Naive thymus-derived CD8-positive, alpha-beta T cell (primary cell): Measurements from ENCODE around the gene WNT2B. TPM values are rescaled to one million over a fixed set of nuclear protein-coding genes. Genes with fewer than 3 reads are reported as not detected.

ENCODE experiments used
- ATAC-seq, 2 donors: fragments of 150-1000 bp; cut with Tn5 transposase in 1 of 2; sonication (Bioruptor Pico), chemical (Tn5 transposase) in 1 of 2; 1 replicate in 1 of 2; 2 replicates in 1 of 2; pipeline ENCODE4 v1.10.0; 2021; ENCODE audit warnings: mild to moderate bottlenecking in 2 of 2, moderate library complexity in 2 of 2
- POLR2A ChIA-PET: fragments of 350-600 bp; sonication (Branson Sonifier 250); formaldehyde crosslinking; loops from one replicate; lab custom pipeline; 2021; ENCODE audit warnings: antibody characterized with exemption; lab: Charles Lee
- DNase-seq, 10 donors: peaks; one replicate each; pipeline versions ENCODE4 v3.0.0 to v3.0.0-alpha.2; 2020 to 2022
- H3K27ac Mint-ChIP-seq, 10 donors: one replicate each; pipeline ENCODE4 v1.8.0; 2020 to 2022; ENCODE audit warnings: mild to moderate bottlenecking in 10 of 10, mixed read lengths in 10 of 10, moderate library complexity in 4 of 10, inconsistent platforms in 1 of 10
- H3K27me3 Mint-ChIP-seq, 5 donors: one replicate each; pipeline ENCODE4 v1.8.0; 2021 to 2022; ENCODE audit warnings: mixed read lengths in 5 of 5
- H3K36me3 Mint-ChIP-seq, 3 donors: one replicate each; pipeline ENCODE4 v1.8.0; 2020 to 2022; ENCODE audit warnings: mixed read lengths in 3 of 3, mild to moderate bottlenecking in 2 of 3, inconsistent platforms in 1 of 3
- H3K4me1 Mint-ChIP-seq, 4 donors: one replicate each; pipeline ENCODE4 v1.8.0; 2021 to 2022; ENCODE audit warnings: mixed read lengths in 4 of 4
- H3K4me3 Mint-ChIP-seq, 10 donors: one replicate each; pipeline ENCODE4 v1.8.0; 2020 to 2022; ENCODE audit warnings: mild to moderate bottlenecking in 10 of 10, mixed read lengths in 10 of 10, moderate library complexity in 6 of 10, inconsistent platforms in 1 of 10
- H3K9me3 Mint-ChIP-seq, 9 donors: one replicate each; pipeline ENCODE4 v1.8.0; 2020 to 2022; ENCODE audit warnings: mixed read lengths in 9 of 9, mild to moderate bottlenecking in 3 of 9, inconsistent platforms in 1 of 9, moderate library complexity in 1 of 9
- microRNA-seq: library from miRNA; unstranded; fragments of <30 nt; microRNA quantifications from one replicate; pipeline ENCODE4 v1.2.0, GENCODE V29; 2022; ENCODE audit warnings: borderline microRNAs expressed
- polyA plus RNA-seq, 3 donors: library from polyadenylated mRNA; unstranded; fragments of 300-500 nt; fragmentation: Illumina TruSeq; gene quantifications; one replicate each; pipeline ENCODE4 v1.2.3, GENCODE V29; 2021
- total RNA-seq, 8 experiments: library from RNA in 2 of 8; stranded (reverse) in 2 of 8; gene quantifications; one replicate each; pipeline ENCODE4 v1.2.3 and lab custom pipeline; 2021 to 2026

The WNT2B gene
- total and polyA plus RNA-seq, 5 experiments from 2014 or later, result 0.06 to 0.33 (median 0.21) TPM; not detected in 2

GRCh38 chr1:112557385-112557784 is 48.6 kb downstream of the WNT2B start:
- H3K27ac Mint-ChIP-seq, result no peak overlapping the region
- H3K4me1 Mint-ChIP-seq, result peaks cover 0 to under 1% (median 0%) of the 10 kb centered on the region in 4 donors
- H3K9me3 Mint-ChIP-seq, result no peaks in the 10 kb centered on the region
- DNase-seq (no peak), ATAC-seq (no peak)
- H3K27me3 Mint-ChIP-seq, result no peaks in the 10 kb centered on the region
- peaks cover 0 to 34% (median 31%) of the 10 kb centered on the region in 3 donors for H3K36me3 Mint-ChIP-seq
- no peak overlapping the region for H3K4me3 Mint-ChIP-seq
- POLR2A ChIA-PET, result no interaction called here

GRCh38 chr1:112558634-112559033 is 49.9 kb downstream of the WNT2B start:
- POLR2A ChIA-PET, result no interaction called here
- no peak for ATAC-seq
- Mint-ChIP-seq H3K4me1 (peaks cover 0 to 4% (median 0%) of the 10 kb centered on the region in 4 donors), H3K27me3 (no peaks in the 10 kb centered on the region), H3K27ac (no peak overlapping the region), H3K4me3 (no peak overlapping the region), H3K9me3 (no peaks in the 10 kb centered on the region), H3K36me3 (peaks cover 0 to 32% (median 27%) of the 10 kb centered on the region in 3 donors)
- DNase-seq, result no peak

- POLR2A ChIA-PET, result no interaction called here
- no peak overlapping the region for H3K27ac Mint-ChIP-seq
- DNase-seq (no peak), ATAC-seq (no peak)
- peaks cover 0 to 26% (median 17%) of the 10 kb centered on the region in 3 donors for H3K36me3 Mint-ChIP-seq
- no peaks in the 10 kb centered on the region for H3K9me3 Mint-ChIP-seq
- H3K27me3 Mint-ChIP-seq, result no peaks in the 10 kb centered on the region
- no peak overlapping the region for H3K4me3 Mint-ChIP-seq
- H3K4me1 Mint-ChIP-seq, result peaks cover 0 to 4% (median 0%) of the 10 kb centered on the region in 4 donors
Measured at GRCh38 chr1:112563341-112563740, 54.6 kb downstream of the WNT2B start.

GRCh38 chr1:112564081-112564480 is 55.3 kb downstream of the WNT2B start:
- H3K27me3 Mint-ChIP-seq, result no peaks in the 10 kb centered on the region
- no peak overlapping the region for H3K4me3 Mint-ChIP-seq
- no peaks in the 10 kb centered on the region for H3K9me3 Mint-ChIP-seq
- no peak for ATAC-seq
- POLR2A ChIA-PET, result no interaction called here
- H3K36me3 Mint-ChIP-seq, result peaks cover 0 to 29% (median 13%) of the 10 kb centered on the region in 3 donors
- peak overlapping the region in 1 of 10 donors; percentile 6 for H3K27ac Mint-ChIP-seq
- no peak for DNase-seq
- peaks cover 0 to 4% (median 0%) of the 10 kb centered on the region in 4 donors for H3K4me1 Mint-ChIP-seq

- POLR2A ChIA-PET, result no interaction called here
- H3K27me3 Mint-ChIP-seq, result no peaks in the 10 kb centered on the region
- no peak overlapping the region for H3K4me3 Mint-ChIP-seq
- H3K36me3 Mint-ChIP-seq, result peaks cover 0 to 36% (median 14%) of the 10 kb centered on the region in 3 donors
- DNase-seq, result no peak
- H3K4me1 Mint-ChIP-seq, result peaks cover 0 to 4% (median 0%) of the 10 kb centered on the region in 4 donors
- no peaks in the 10 kb centered on the region for H3K9me3 Mint-ChIP-seq
- no peak overlapping the region for H3K27ac Mint-ChIP-seq
- no peak for ATAC-seq
Measured at GRCh38 chr1:112565800-112566199, 57.0 kb downstream of the WNT2B start.

GRCh38 chr1:112575154-112575804 is 66.5 kb downstream of the WNT2B start:
- Mint-ChIP-seq H3K27me3 (no peaks in the 10 kb centered on the region), H3K4me3 (no peak overlapping the region), H3K4me1 (no peaks in the 10 kb centered on the region), H3K9me3 (peaks cover 0 to 1% (median 0%) of the 10 kb centered on the region in 9 donors), H3K36me3 (peaks cover 0 to 64% (median 37%) of the 10 kb centered on the region in 3 donors), H3K27ac (no peak overlapping the region)
- POLR2A ChIA-PET, result no interaction called here
- ATAC-seq (no peak), DNase-seq (no peak)

- Mint-ChIP-seq H3K9me3 (peaks cover 0 to 1% (median 0%) of the 10 kb centered on the region in 9 donors), H3K27me3 (no peaks in the 10 kb centered on the region), H3K27ac (no peak overlapping the region), H3K4me3 (no peak overlapping the region), H3K36me3 (peaks cover 0 to 59% (median 37%) of the 10 kb centered on the region in 3 donors), H3K4me1 (no peaks in the 10 kb centered on the region)
- POLR2A ChIA-PET, result interaction anchor here (0.8 kb wide), 1 partner anchor 43 kb away, joined by 3 read pairs; the partner anchor contains the start of gene ST7L
- ATAC-seq (no peak), DNase-seq (no peak)
Measured at GRCh38 chr1:112576240-112576639, 67.5 kb downstream of the WNT2B start.

Small RNAs within 50 kb of the gene (microRNA-seq; reads per million reads assigned to microRNA genes)
- not detected for gene MIR4256

Other genes with a start within 250 kb of the WNT2B start
- gene CTTNBP2NL, start 112.8 kb upstream of the WNT2B start, total RNA-seq, result under 1 TPM; 0.55 to 0.96 TPM
- gene CTTNBP2NL, start 112.8 kb upstream of the WNT2B start, polyA plus RNA-seq, result under 1 TPM in 1 of 3 donors, not detected in 2; 0.46 TPM
- 10 to 100 TPM; 22.6 to 23.7 TPM for gene ST7L, start 110.2 kb downstream of the WNT2B start, total RNA-seq
- gene ST7L, start 110.2 kb downstream of the WNT2B start, polyA plus RNA-seq, result 10 to 100 TPM; 12.6 to 15.7 (median 15.4) TPM
- gene CAPZA1, start 110.9 kb downstream of the WNT2B start, total RNA-seq, result 100 to 1,000 TPM; 126 to 135 TPM
- gene CAPZA1, start 110.9 kb downstream of the WNT2B start, polyA plus RNA-seq, result 100 to 1,000 TPM; 100 to 169 (median 116) TPM
- 10 to 100 TPM; 84.2 to 89.9 TPM for gene MOV10, start 165.7 kb downstream of the WNT2B start, total RNA-seq
- 10 to 100 TPM; 24.7 to 40.4 (median 29.5) TPM for gene MOV10, start 165.7 kb downstream of the WNT2B start, polyA plus RNA-seq
- 1 to 10 TPM; 3.0 to 4.2 TPM for gene RHOC, start 198.2 kb downstream of the WNT2B start, total RNA-seq
- 10 to 100 TPM in 1 of 3 donors, 1 to 10 TPM in 2; 2.2 to 46.7 (median 2.8) TPM for gene RHOC, start 198.2 kb downstream of the WNT2B start, polyA plus RNA-seq
- gene PPM1J, start 206.4 kb downstream of the WNT2B start, total RNA-seq, result under 1 TPM in 1 of 2 experiments, not detected in 1; 0.44 TPM
- not detected for gene PPM1J, start 206.4 kb downstream of the WNT2B start, polyA plus RNA-seq